ENCODE measurements around the gene CLK3.

DNA sequence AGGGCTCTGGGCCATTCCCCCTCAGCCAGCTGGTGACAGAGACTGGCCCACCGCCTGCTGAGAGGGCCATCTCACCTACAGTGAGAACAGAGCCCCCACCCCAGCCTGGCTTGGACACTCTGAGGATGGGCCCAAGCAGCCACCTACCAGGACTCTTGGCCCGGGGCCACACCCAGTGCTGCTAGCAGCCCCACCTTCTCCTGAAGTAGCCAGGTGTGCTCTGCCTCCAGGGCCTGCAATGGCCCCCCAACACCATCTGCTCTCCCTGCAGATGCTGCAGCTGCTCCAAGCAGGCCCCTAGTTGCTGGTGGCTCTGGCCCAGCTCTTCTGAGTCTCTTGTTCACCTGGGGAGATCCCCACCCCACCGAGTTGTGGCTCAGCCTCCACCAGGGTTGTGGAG, 6.8 kb upstream of the CLK3 start:
- TF ChIP-seq, protein P1, sequence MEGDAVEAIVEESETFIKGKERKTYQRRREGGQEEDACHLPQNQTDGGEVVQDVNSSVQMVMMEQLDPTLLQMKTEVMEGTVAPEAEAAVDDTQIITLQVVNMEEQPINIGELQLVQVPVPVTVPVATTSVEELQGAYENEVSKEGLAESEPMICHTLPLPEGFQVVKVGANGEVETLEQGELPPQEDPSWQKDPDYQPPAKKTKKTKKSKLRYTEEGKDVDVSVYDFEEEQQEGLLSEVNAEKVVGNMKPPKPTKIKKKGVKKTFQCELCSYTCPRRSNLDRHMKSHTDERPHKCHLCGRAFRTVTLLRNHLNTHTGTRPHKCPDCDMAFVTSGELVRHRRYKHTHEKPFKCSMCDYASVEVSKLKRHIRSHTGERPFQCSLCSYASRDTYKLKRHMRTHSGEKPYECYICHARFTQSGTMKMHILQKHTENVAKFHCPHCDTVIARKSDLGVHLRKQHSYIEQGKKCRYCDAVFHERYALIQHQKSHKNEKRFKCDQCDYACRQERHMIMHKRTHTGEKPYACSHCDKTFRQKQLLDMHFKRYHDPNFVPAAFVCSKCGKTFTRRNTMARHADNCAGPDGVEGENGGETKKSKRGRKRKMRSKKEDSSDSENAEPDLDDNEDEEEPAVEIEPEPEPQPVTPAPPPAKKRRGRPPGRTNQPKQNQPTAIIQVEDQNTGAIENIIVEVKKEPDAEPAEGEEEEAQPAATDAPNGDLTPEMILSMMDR (IDR thresholded peaks at IDR 0.05): no peak
- no peak for TF ChIP-seq POLR2A (IDR thresholded peaks at IDR 0.05)

Data from vagina (tissue), 2 donors.